Pancreas (tissue), 10 donors: ENCODE measurements around the gene EMC10. TPM values are rescaled to one million over a fixed set of nuclear protein-coding genes. Genes with fewer than 3 reads are reported as not detected.
A peak's percentile ranks its signal among the peaks of the same experiment; 100 is the strongest.

ENCODE experiments used
- ATAC-seq, 4 donors: fragments of 200-7000 bp; cut with Tn5 transposase; one replicate each; pipeline versions ENCODE4 v1.8.0 to v1.9.1; 2020; ENCODE audit warnings: mild to moderate bottlenecking in 4 of 4, moderate library complexity in 4 of 4
- DNase-seq, 6 donors: peaks; one replicate each; pipeline ENCODE4 v3.0.0-alpha.2; 2020
- FAIRE-seq: peaks from 2 replicates; lab custom pipeline; 2012; peaks lifted over from hg19 to GRCh38; lab: Jason Lieb, UNC
- H3K27ac ChIP-seq, 4 donors: fragments of 200-600 bp; sonication (generic); 1 replicate in 3 of 4; 2 replicates in 1 of 4; pipeline versions ENCODE4 v1.5.0 to v1.8.0; 2020
- H3K27me3 ChIP-seq, 4 donors: fragments of 200-600 bp; one replicate each; pipeline ENCODE4 v1.8.0; 2021
- H3K36me3 ChIP-seq, 3 donors: fragments of 200-600 bp; sonication (generic) in 1 of 3; one replicate each; pipeline versions ENCODE4 v1.5.0 to v1.8.0; 2020 to 2021
- H3K4me1 ChIP-seq, 3 donors: fragments of 200-600 bp; one replicate each; pipeline ENCODE4 v1.8.0; 2021
- H3K4me3 ChIP-seq, 4 donors: fragments of 200-600 bp; sonication (generic) in 2 of 4; one replicate each; pipeline versions ENCODE4 v1.5.0 to v1.8.0; 2020 to 2021
- H3K9me3 ChIP-seq, 4 donors: fragments of 200-600 bp; one replicate each; pipeline ENCODE4 v1.8.0; 2021
- CTCF ChIP-seq, 4 donors: fragments of 200-600 bp; sonication (generic) in 3 of 4; IDR thresholded peaks; one replicate each; pipeline versions ENCODE4 v1.5.0 to v1.8.0; 2021; ENCODE audit warnings: antibody characterized with exemption in 4 of 4
- WGBS, 2 donors: extraction: QIAGEN DNeasy Blood & Tissue Kit; methylation state at CpG; one replicate each; pipeline ENCODE4 v1.1.7; 2013; 5-methylcytosine and 5-hydroxymethylcytosine counted together
- intact Hi-C, 3 donors: fragments of 100-400 bp; cut with DNase I; formaldehyde crosslinking; loops; one replicate each; pipeline versions ENCODE4 v1.11.1 to v1.14.2; 2022
- polyA plus RNA-seq, 2 donors: library from polyadenylated mRNA; stranded (reverse); fragments of 200-250 nt; gene quantifications; one replicate each; pipeline ENCODE4 v1.2.3, GENCODE V29; 2013
- total RNA-seq, 6 donors: library from RNA; stranded (reverse); fragmentation: NEBNext Ultra II Directional in 4 of 6; extraction: Animal tissue kit (Norgen Biotek cat#: 25700) in 4 of 6; gene quantifications; one replicate each; pipeline versions ENCODE4 v1.2.1 to v1.2.4, GENCODE V29; 2021 to 2023
- donor health status: healthy with polysubstance abuse.
- donor health status: DM: no; HTN: no; CAD: no; lungs with moderate emphysema.
- donor health status: DM: no; HTN: no; CAD: no.
- donor health status: control.
- donor health status: control.
- donor health status: Bipolar disorder and iron deficiency.
- donor health status: DM: yes; HTN: yes; CAD: no.
- donor health status: DM: no; HTN: no; CAD: no.
- donor health status: DM: no; HTN: no; CAD: no.
- donor health status: DM: yes; HTN: yes; CAD: no.

The EMC10 gene
- total and polyA plus RNA-seq, 8 donors, result 34.7 to 160 (median 69.9) TPM

GRCh38 chr19:50476907-50477238 lies 566 bp downstream of the EMC10 start:
- peaks cover 0 to 11% (median 0%) of the 10 kb centered on the region in 3 donors for H3K4me1 ChIP-seq
- no peak for DNase-seq
- peak overlapping the region in 3 of 4 donors; percentile 58 to 82 (median 75) for H3K27ac ChIP-seq
- no peak for FAIRE-seq
- no peak for TF ChIP-seq CTCF (IDR thresholded peaks at IDR 0.05)
- peaks cover 0 to 20% (median 18%) of the 10 kb centered on the region in 3 donors for H3K36me3 ChIP-seq
- peak overlapping the region; percentile 70 to 99 (median 82) for H3K4me3 ChIP-seq
- ATAC-seq, result no peak
- intact Hi-C loops, result no loop called here
- H3K9me3 ChIP-seq, result no peaks in the 10 kb centered on the region
- H3K27me3 ChIP-seq, result no peaks in the 10 kb centered on the region
- WGBS, 2 donors, result 7 to 9% methylated on average over 20 of the region's 20 CpGs

DNA sequence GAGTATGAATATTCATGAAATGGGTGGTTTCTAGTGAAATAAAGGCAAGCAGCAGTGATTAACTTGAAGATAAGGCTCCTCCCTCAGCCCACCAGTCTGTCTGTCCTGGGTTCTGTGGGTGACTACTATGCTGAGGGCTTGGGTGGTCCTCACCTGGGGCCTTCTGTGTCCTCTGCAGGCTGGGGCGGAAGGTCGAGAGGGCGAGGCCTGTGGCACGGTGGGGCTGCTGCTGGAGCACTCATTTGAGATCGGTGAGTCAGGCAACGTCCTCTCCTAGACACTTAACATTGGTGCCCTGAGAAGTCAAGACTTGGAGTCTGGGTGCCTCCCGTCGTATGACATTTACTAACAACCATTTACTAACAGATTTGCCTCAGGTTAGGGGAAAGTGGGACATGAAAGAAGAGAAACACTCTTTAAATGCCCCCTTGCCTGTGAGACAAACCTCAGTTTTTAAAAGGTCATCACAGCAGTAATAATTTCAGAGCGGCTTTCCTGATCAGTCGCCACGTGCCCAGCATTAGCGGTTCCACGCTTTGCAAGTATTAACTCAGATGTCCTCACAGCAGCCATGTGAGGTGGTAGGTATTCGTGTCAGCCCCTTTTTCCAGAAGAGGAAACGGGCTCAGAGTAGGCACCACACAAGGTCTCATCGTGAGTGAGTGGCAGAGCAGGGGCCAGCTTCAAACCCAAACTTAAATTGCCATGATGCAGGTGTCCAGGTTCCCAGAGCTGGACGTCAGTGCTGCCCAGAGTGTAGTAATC lies 1.6 kb downstream of the EMC10 start:
- no peaks in the 10 kb centered on the region for H3K9me3 ChIP-seq
- peaks cover 0 to 11% (median 0%) of the 10 kb centered on the region in 3 donors for H3K4me1 ChIP-seq
- peak in 2 of 6 donors; percentile 36 to 43 for DNase-seq
- 89 to 94% methylated on average over 17 of the region's 17 CpGs for WGBS, 2 donors
- intact Hi-C loops, result no loop called here
- H3K36me3 ChIP-seq, result peaks cover 0 to 26% (median 24%) of the 10 kb centered on the region in 3 donors
- no peak for ATAC-seq
- TF ChIP-seq CTCF (IDR thresholded peaks at IDR 0.05), result no peak
- FAIRE-seq, result no peak
- H3K27me3 ChIP-seq, result no peaks in the 10 kb centered on the region
- H3K4me3 ChIP-seq, result peak overlapping the region in 1 of 4 donors; percentile 99
- H3K27ac ChIP-seq, result no peak overlapping the region

DNA sequence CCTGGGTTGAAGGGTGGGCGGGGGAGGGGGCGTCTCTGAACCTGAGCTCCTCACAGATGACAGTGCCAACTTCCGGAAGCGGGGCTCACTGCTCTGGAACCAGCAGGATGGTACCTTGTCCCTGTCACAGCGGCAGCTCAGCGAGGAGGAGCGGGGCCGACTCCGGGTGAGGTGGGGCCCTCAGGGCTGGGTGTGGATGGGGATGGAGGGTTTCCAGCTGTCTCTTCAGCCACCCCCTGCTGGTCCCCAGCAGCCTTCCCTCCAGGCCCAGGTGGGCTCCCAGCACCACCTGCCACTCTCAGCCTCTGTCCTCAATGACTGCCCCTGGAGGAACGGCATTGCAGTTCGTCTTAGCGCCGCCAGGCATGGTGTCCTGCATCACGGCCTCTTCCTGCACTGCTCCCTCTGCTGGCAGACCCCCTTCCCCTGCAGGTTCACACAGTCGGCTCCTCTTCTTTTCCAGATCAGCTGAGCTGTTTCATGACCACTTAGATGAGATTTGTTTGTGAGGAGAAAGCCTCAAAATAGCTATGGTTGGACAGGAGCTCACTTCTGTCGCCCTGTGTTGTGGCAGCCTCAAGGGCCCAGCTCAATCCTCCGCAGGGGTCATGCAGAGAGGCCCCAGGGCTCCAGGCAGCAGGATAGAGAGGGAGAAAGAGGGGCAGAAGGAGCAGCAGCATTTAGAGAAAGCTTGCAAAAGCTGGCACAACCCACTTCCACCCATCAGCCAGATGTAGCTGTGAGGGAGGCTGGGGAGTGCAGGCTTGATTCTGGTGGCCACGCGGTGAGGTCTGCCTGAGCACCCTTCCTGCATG lies 2.8 kb downstream of the EMC10 start:
- intact Hi-C loops, result no loop called here
- 92 to 94% methylated on average over 19 of the region's 19 CpGs for WGBS, 2 donors
- no peaks in the 10 kb centered on the region for H3K27me3 ChIP-seq
- DNase-seq (peak in 2 of 6 donors; percentile 43 to 79), ATAC-seq (no peak), FAIRE-seq (no peak)
- H3K4me1 ChIP-seq, result peaks cover 0 to 11% (median 0%) of the 10 kb centered on the region in 3 donors
- H3K9me3 ChIP-seq, result no peaks in the 10 kb centered on the region
- no peak overlapping the region for H3K27ac ChIP-seq
- peak in 1 of 4 donors; percentile 7 for TF ChIP-seq CTCF (IDR thresholded peaks at IDR 0.05)
- peaks cover 0 to 28% (median 25%) of the 10 kb centered on the region in 3 donors for H3K36me3 ChIP-seq
- H3K4me3 ChIP-seq, result no peak overlapping the region

DNA sequence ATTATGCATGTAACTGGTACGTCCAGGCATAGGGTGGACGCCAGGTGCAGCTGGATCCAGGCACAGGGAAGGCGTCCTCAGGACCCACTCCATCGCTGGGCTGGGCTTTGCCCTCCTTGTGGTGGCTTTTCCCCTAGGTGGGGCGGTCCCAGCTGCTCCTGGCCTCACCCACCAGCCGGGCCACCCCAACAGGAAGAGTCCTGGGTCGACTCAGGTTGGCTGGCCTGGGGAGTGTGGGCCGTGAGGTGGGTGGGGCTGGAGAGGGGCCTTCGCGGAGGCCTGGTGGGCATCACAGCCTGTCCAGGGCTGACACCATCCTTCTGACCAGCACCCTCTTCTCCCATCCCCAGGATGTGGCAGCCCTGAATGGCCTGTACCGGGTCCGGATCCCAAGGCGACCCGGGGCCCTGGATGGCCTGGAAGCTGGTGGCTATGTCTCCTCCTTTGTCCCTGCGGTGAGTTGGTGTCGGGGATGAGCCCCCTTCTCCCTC lies 3.5 kb downstream of the EMC10 start:
- Histone ChIP-seq H3K4me1 (peaks cover 0 to 11% (median 0%) of the 10 kb centered on the region in 3 donors), H3K4me3 (no peak overlapping the region), H3K27ac (no peak overlapping the region), H3K36me3 (peaks cover 0 to 28% (median 25%) of the 10 kb centered on the region in 3 donors), H3K27me3 (no peaks in the 10 kb centered on the region), H3K9me3 (no peaks in the 10 kb centered on the region)
- DNase-seq (peak in 1 of 6 donors; percentile 35), FAIRE-seq (no peak), ATAC-seq (no peak)
- no peak for TF ChIP-seq CTCF (IDR thresholded peaks at IDR 0.05)
- intact Hi-C loops, result no loop called here
- 97% methylated on average over 16 of the region's 16 CpGs for WGBS, 2 donors
